GM23248 (cell line): ENCODE data around the gene KIF13A.
"Not testable (repeated sequence)": the region's sequence is repeated elsewhere in the genome, so short reads cannot be mapped to it uniquely, and the experiment has no call there.

ENCODE experiments used
- EZH2 ChIP-seq: fragments of 200-600 bp; sonication (generic); IDR thresholded peaks from 2 replicates; pipeline ENCODE4 v1.6.1; 2018; ENCODE audit warnings: antibody characterized with exemption, mild to moderate bottlenecking; ENCODE audit not compliant: insufficient read depth, poor library complexity, severe bottlenecking
- EZH2phosphoT487 ChIP-seq: fragments of 200-600 bp; sonication (generic); IDR thresholded peaks from 2 replicates; pipeline ENCODE4 v1.6.1; 2018; ENCODE audit warnings: antibody characterized with exemption, moderate library complexity, mild to moderate bottlenecking, low read depth; ENCODE audit not compliant: insufficient read depth

DNA sequence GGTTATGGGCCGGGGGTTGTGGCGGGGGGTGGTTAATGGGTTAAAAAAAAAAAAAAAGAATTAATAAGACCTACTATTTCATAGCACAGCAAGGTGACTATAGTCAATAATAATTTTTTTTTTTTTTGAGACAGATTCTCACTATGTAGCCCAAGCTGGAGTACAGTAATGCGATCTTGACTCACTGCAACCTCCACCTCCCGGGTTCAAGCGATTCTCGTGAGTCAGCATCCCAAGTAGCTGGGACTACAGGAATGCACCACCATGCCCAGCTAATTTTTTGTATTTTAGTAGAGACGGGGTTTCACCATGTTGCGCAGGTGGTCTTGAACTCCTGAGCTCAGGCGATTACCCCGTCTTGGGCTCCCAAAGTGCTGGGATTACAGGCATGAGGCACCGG is 75.8 kb downstream of the KIF13A start:
- TF ChIP-seq EZH2, EZH2phosphoT487: not testable (repeated sequence)
